GM18867 (cell line): Measurements from ENCODE around the gene ILK.
A peak's percentile ranks its signal among the peaks of the same experiment; 100 is the strongest.

Experiments
- ATAC-seq: cut with Tn5 transposase; IDR thresholded peaks from one replicate; pipeline ENCODE4 v1.9.1; 2021; ENCODE audit warnings: mild to moderate bottlenecking, moderate library complexity; ENCODE audit not compliant: unreplicated experiment

The ILK gene

GRCh38 chr11:6633422-6634408, 30.1 kb downstream of the ILK start:
- no peak for ATAC-seq

DNA sequence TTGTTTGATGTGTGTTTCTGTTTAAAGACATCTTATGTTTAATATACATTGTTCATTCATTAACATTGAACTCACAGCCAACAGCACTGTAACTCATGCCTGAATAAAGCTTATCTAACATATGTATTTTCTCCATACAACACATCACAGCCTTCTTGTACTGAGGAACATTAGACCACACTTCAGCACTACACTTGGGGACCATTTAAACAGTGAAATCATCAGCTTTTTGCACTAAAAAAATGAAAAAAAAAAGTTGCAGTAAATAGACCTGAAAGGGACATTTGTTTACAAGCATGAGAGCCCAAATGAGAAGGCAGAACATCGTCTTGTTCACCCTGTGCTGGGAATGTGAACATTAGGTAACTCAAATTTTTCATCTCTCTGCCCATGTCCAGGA, 31.0 kb downstream of the ILK start:
- ATAC-seq: no peak

DNA sequence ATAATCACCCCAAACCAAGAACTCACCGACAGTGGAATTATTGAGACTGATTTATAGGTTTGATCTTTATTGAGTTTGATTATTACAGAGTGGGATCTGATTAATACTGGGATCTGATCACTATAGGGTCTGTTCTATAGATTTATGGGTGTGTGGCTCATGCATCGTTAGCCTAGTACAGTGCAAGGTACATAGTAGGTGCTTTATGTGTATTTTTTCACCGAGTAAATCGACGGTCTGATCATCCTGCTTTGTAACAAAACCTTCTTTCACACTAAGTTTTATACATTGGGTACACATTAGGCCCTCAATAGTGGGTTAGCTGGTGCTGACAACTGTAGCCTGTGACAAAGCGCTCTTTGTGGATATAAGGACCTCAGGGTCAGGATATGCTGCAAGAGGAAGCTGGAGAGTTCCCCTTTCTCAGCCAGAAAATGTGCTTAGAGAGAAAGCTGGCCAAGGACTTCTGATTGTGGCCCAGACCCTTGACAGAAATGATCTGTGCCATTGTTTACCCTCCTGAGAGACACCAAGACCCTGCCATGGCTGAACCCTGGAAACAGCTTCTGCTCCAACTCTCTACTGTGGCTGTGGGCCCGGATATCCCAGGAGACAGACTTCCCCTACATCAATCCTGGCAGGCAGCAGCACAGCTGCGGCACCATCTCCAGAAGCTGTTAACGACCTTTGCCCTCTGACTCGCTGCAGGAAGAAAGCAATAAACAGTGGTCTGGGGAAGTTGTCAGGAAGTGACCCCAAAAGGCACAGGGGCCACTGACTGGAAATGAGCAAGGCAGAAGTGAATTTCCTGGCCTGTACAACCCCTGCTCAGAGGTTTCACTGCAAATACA, 31.7 kb downstream of the ILK start:
- no peak for ATAC-seq

GRCh38 chr11:6636480-6636879, 32.9 kb downstream of the ILK start:
- ATAC-seq: no peak

- no peak for ATAC-seq
Measured at GRCh38 chr11:6637871-6638270, 34.3 kb downstream of the ILK start.

- ATAC-seq: no peak
Measured at GRCh38 chr11:6638429-6638828, 34.9 kb downstream of the ILK start.

DNA sequence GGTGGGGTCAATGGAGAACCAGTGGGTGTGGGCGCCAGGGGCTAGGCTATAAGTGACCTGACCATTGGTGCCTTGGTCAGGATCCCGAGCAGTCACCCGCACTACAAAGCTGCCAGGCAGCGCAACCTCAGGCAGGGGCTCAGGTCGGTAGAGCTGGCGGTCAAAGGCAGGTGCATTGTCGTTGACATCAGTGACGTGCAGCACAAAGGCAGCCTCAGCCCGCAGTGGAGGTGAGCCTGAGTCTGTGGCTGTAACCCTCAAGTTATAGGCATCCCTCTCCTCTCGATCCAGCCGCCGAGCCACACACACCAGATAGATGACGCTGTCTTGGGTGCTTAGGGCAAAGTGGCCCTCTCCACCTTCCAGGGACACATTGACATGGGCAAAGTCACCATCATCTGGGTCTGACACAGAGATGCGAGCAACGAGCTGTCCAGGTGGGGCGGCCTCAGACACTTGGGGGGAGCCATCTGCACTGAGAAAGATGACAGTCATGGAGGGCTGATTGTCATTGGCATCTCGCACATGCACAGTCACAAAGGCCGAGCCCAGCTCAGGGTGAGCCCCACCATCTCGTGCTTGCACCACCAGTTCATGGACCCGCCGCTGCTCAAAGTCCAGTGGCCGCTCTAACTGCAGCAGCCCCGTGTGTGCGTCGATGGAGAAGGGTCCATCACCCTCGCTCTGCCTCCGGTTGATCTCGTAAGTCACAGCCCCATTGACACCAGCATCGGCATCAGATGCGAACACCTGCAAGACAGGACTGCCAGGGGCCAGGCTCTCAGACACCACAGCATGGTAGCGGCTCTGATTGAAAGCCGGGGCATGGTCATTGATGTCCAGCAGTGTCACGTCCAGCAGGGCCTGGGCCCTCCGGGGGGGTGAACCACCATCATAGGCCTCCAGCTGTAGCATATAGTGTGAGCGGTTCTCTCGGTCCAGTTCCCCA, 36.7 kb downstream of the ILK start:
- ATAC-seq: no peak

DNA sequence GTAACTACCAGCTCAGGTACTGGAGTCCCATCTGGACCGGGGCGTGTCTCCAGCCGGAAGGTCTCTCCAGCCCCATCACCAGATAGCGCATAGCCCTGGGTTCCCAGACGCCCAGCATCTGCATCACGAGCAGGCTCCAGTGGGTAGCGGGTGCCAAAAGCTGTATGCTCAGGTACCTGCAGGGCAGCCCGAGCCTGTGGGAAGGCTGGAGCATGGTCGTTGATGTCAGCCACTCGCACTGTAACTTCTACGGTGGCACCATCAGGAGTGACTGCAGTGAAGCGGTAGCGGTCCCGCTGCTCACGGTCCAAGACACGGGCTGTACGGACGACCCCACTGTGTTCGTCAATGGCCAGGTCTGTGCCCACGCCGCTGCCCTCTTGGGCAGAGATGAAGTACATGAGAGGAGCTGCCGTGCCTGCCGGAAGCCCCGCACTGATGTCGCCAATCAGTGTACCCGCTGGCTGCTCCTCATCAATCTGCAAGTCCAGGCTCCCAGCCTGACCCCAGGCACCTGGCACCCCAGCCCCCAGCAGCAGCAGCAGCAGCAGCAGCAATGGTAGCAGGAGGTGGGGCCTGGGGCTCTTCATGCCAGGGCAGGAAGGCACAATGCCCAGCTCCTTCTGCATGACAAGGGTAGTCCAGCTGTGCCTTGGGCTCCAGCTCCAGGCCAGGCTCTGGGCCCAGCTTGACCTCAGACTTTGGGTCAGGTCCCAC, 37.6 kb downstream of the ILK start:
- no peak for ATAC-seq

DNA sequence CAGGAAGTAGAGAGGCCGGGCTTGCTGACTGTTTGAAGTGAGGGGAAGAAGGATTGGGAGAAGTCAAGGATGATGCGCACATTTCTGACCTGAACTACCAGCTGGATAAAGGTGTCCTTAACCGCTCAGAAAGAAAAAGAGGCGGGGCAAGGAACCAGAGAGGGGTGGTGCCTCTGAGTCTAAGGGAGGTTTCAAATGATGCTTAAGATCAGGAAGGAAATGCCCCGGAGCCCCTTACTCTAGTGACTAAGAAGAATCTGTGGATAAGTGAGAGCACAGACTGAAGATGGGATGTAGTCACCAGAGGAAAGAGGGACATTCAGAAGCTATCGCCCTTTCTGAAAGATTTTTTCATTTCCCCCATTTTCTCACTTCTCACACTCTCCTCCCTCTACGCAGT, 39.4 kb downstream of the ILK start:
- no peak for ATAC-seq

DNA sequence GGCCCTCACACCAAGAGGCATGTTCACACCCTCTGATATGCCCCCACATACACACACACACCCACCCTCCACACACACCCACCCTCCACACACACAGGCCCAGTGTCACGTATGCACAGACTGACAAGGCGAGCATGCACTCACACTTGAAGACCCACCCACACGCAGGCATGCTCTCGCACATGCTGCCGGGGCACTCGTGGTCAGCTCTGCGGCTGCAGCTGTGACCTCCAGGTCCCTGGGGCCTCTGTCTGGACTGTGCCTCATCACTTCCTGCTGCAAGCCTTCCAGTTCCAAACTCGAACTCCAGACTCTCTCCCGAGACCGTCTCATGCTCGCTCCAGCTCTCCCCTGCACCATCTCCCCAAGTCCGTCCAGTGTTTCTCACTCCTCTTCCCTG, 42.5 kb downstream of the ILK start:
- ATAC-seq: no peak

DNA sequence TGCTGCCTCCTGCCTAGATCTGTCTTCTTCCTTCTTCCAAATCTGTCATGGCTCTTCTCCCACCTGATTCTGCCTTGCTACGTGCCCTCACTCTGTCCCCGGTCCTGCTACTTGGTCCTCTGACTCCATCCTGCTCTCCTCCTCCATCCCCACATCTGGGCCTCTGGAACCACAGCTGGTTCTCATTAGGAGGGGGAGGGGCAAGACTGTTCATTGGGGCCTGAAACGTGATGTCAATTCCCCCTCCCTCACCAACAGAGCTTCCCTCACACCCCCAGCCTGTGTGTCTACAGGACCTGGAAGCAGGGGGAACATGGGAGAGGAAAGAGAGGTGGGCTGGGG, 43.0 kb downstream of the ILK start:
- no peak for ATAC-seq

- ATAC-seq: peak; percentile 80
Measured at GRCh38 chr11:6646918-6647679, 43.5 kb downstream of the ILK start.

GRCh38 chr11:6647836-6648235, 44.3 kb downstream of the ILK start:
- no peak for ATAC-seq

DNA sequence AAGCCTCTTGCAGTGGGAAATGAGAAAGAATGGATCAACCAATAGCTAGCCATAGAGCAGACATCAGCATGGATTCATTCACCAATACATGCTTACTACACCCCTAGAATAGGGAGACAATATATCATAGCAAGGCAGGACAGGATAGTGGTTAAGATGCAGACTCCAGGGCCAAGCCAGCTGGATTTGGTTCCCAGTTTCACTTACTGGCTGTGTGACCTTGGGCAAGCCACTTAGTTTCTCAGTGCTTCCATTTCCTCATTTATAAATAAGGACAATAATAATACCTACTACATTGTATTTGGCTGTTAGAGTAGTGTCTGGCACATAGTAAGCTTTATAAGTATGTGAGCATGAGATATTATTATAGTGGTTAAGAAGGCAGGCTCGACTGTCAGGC, 44.9 kb downstream of the ILK start:
- no peak for ATAC-seq

GRCh38 chr11:6650104-6650503, 46.5 kb downstream of the ILK start:
- ATAC-seq: no peak

- no peak for ATAC-seq
Measured at GRCh38 chr11:6650980-6651379, 47.4 kb downstream of the ILK start.

GRCh38 chr11:6652182-6652581, 48.6 kb downstream of the ILK start:
- no peak for ATAC-seq

- no peak for ATAC-seq
Measured at GRCh38 chr11:6653097-6653496, 49.5 kb downstream of the ILK start.

DNA sequence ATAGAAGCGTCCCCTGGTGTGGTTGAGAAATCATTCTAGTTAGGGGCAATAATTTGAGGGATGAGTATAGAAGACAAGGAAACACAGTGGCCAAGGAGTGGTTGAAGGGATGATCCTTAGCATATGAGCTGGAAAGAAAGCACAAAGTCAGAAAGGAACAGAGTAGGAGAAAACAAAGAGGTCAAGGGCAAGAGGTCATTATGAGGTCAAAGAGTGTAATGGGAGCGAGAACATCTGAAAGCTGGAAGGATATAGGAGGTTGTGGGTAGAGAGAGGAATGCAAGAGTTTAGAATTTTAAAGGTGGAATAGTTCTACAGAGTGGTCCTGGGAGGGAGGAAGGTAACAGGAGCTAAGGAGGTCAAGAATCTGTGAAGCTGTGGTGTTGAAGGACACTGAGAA, 50.1 kb downstream of the ILK start:
- no peak for ATAC-seq
